ENCODE measurements around the gene TRANK1.
"Not testable (repeated sequence)": the region's sequence is repeated elsewhere in the genome, so short reads cannot be mapped to it uniquely, and the experiment has no call there.

TRANK1 gene

DNA sequence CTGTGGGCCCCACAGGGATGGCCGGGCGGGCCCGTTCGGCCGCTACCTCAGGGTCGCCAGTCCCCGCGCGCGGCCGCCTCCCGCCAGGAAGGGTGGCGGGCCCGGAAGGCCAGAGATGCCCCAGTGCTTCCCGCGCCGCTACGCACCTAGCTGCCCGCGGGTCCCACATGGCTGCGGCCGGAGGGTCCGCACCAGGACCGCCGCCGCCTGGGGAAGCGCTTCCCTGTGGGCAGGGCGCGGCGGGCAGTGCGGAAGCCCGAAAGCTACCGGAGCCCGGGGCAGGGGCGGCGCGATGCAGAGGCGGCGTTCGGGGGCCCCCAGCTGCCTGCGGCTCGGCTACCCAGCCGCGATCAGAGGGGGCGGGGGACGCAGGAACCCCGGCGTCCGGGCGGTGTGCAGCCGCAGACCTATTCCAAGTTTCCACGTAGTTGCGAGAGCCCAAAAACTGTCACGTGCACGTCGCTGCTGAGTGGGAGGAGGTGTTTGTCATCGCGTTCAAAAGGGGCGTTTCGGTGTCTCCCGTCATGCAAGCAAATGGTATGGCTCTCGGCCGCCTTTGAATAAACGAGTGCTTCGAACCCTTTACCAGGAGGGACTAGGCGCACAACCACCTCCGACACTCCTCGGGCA, at the start of gene TRANK1:
Gene TRANK1 (minus strand): TSS at position 414 of the 630 bp plus-strand sequence. CDS start 245 bp downstream, at position 169.
- DNase-seq: peak; percentile 86

DNA sequence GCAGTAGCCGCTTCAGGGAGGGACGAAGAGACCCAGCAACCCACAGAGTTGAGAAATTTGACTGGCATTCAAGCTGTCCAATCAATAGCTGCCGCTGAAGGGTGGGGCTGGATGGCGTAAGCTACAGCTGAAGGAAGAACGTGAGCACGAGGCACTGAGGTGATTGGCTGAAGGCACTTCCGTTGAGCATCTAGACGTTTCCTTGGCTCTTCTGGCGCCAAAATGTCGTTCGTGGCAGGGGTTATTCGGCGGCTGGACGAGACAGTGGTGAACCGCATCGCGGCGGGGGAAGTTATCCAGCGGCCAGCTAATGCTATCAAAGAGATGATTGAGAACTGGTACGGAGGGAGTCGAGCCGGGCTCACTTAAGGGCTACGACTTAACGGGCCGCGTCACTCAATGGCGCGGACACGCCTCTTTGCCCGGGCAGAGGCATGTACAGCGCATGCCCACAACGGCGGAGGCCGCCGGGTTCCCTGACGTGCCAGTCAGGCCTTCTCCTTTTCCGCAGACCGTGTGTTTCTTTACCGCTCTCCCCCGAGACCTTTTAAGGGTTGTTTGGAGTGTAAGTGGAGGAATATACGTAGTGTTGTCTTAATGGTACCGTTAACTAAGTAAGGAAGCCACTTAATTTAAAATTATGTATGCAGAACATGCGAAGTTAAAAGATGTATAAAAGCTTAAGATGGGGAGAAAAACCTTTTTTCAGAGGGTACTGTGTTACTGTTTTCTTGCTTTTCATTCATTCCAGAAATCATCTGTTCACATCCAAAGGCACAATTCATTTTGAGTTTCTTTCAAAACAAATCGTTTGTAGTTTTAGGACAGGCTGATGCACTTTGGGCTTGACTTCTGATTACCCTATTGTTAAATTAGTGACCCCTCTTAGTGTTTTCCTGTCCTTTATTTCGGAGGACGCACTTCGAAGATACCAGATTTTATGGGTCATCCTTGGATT, 48.8 kb upstream of the TRANK1 start, which contains the start of gene MLH1:
Gene MLH1 (plus strand): TSS at position 193 of the 958 bp plus-strand sequence. CDS start 30 bp downstream, at position 223.
- DNase-seq: peak; percentile 100

DNA sequence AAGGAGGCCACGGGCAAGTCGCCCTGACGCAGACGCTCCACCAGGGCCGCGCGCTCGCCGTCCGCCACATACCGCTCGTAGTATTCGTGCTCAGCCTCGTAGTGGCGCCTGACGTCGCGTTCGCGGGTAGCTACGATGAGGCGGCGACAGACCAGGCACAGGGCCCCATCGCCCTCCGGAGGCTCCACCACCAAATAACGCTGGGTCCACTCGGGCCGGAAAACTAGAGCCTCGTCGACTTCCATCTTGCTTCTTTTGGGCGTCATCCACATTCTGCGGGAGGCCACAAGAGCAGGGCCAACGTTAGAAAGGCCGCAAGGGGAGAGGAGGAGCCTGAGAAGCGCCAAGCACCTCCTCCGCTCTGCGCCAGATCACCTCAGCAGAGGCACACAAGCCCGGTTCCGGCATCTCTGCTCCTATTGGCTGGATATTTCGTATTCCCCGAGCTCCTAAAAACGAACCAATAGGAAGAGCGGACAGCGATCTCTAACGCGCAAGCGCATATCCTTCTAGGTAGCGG, 48.0 kb upstream of the TRANK1 start, which contains the start of gene EPM2AIP1:
Gene EPM2AIP1 (minus strand): TSS at position 326 of the 520 bp plus-strand sequence. CDS start 54 bp downstream, at position 272.
- no peak for DNase-seq

DNA sequence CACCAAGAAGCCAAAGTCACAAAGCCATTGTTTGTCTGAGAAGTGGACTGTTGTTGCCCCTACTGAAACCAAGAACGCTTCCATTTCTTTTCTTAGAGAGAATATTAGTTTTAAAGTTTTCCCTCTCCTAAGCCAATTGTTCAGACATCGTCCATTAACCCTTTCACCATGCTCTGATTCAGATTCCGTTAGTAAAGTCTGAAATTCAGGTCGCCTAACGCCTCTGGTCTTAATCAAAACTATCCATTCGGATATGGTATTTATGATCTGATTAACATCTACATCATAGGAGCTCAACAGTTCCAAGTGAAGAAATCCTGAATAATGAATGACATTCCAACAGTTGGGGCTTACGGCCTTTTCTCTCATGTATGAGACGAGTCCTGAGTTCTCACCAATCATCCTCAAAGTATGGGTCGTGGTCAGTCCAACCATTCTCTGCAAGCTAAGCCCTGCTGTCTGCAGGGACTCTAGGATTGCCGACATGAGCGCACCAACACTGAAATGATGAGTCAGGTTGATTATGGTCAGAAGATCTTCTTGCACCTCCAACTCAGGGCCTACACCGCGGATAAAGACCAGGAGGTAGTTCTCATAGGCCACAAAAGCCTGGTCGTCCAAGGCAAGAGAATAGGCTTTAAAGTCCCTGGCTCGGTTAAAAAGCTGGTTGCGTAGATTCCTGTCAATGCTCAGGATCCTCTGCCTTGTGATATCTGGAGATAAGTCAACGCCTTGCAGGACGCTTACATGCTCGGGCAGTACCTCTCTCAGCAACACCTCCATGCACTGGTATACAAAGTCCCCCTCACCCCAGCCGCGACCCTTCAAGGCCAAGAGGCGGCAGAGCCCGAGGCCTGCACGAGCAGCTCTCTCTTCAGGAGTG, 47.3 kb upstream of the TRANK1 start:
- DNase-seq: peak; percentile 87

DNA sequence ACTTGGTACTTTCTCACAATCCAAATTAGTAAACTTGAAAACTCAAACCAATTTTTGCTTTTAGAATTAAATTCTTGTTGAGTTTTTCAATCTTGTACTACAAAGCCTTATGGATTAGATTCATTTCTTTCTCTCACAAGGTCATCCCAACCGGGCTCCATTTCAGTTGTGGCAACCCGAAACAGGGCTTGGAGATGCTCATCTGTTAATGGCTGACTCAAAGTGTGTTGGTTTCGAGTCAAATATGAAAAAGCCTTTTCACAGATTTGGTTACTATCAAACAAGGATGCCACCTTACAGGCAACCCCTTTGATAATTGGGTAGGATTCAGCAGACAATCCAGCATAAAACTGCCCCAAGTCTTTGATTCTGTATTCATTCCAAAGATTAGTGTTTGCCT, 46.3 kb upstream of the TRANK1 start:
- DNase-seq: no peak

DNA sequence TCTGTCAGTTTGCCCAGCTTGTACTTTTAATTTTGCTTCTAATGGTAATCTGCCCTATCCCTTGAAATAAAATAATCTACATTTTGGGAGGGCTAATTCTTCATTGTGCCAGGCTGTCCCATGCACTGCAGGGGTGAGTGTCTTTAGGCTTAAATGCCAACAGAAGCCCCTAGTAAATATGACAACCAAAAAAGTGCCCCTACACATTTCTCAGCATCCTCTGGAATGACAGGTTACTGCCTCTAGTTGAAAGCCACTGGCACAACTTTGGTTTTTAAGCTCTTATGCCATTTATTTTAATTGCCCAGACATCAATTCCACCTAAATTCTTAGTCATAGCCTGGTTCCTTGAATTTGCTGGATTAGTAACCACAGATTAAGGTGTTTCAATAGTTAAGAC, 44.7 kb upstream of the TRANK1 start:
- DNase-seq: no peak

DNA sequence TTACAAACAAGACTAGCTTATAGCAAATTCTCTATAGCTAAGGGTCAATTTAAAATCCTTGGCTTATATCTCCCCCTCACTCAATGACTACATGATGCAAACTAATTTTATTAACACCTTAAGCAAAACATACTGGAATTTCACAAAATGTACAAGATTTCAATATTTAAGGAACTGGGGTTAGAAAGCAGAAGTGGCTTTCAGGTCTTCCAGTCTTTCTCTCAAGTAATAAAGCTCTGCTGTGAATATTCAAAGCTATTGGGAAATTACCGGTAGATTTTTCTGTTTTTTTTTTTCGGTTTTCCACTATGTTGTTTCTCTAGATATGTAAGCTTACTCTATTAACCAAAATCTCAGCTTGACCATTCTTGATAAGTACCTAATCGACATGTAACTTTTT, 44.2 kb upstream of the TRANK1 start:
- no peak for DNase-seq

DNA sequence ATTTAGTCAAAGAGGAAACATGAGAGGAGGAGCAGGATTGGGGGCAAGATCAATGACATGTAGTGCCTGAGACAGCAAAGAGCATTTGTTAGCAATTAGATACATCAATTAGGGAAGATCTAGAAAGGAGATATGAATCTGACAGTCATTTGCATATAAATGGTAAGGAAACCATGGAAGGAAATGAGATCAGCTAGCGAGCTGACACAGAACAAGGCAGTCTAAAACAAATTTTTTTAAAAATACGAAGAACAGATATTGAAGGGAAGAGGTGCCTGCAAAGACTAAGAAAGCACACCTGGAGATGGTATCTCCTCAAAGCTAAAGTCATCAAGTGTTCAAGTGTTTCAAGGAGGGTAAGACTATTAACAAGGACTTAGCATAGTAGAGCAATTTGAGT, 43.5 kb upstream of the TRANK1 start:
- no peak for DNase-seq

DNA sequence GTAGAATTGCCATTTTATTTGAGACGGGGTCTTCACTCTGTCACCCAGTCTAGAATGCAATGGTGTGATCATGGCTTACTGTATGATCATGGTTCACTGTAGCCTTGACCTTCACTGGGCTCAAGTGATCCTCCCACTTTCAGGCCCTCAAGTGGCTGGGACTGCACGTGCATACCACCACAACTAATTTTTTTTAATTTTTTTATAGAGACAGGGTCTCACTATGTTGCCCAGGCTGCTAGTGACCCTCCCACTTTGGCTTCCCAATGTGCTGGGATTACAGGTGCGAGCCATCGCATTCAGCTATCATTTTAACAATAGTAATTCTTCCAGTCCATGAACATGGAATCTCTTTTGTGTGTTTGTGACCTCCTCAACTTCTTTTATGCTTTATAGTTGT, 36.2 kb upstream of the TRANK1 start:
- DNase-seq: no peak

DNA sequence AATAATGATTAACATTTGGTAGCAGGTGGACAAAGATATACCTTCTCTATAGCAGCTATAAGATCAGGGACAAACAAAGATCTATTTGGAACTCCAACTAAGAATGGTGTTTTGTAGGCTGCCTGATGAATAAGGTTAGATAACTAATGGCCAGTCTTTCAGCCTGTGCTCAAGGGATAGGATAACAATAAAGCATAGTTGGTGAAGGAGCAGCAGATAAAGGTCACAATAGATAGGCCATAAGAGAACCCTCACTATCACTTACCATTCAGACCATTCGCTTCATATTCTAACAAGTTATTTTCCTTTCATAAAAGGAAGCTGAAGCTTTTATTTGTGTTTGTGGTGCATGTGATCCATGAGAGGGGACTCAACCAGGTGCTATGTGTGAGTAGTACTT, 28.3 kb upstream of the TRANK1 start:
- DNase-seq: no peak

DNA sequence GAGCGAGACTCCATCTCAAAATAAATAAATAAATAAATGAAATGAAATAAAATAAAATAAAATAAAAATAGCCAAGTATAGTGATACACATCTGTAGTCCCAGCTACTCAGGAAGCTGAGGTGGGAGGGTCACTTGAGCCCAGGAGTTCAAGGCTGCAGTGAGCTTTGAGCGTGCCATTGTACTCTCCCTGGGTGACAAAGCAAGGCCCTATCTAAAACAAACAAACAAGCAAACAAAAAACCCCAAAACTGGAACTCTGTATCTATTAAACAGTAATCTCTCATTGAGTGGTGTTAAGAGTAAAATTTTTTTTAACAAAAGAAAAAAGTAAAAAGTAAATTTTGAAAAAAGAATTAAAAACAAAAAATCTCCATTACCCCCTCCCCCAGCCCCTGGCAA, 27.3 kb upstream of the TRANK1 start:
- DNase-seq: no peak

DNA sequence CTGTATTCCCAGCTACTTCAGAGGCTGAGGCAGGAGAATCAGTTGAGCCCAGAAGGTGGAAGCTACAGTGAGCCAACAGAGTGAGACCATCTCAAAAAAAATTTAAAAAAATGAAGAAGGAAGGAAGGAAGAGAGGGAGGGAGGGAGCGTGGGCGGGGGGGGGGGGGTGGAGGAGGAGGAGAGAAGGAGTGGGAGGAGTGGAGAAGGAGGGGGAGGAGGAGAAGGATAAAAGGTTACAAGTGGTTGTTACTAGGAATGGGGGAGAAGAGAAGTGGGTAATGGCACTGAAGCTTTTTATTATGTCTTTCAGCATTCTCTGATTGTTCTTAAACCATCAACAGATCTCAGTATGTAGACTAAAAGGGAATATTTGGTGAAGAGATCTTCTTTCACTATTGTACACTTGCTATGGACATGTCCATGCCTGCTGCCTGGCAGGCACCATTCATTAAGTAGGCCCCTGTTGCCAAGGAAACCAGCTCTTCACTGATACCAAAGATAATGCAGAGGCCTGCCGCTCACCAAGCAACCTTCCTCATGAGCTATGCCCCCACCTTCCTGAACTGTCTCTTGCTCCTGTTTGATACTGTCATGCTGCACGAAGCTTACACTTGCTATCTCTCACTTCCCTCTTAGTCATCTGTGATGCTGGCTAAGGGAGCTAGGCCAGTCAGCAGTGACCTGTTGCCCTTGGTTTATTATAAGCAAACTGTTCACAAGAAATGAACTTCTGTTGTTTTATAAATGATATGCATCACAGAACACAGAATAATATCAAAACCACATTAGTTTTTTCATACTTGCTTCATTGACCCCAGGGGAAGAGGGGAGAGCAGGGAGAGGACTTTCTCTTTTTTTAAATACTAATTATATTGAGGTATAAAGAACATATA, 24.9 kb upstream of the TRANK1 start:
- peak; percentile 90 for DNase-seq

DNA sequence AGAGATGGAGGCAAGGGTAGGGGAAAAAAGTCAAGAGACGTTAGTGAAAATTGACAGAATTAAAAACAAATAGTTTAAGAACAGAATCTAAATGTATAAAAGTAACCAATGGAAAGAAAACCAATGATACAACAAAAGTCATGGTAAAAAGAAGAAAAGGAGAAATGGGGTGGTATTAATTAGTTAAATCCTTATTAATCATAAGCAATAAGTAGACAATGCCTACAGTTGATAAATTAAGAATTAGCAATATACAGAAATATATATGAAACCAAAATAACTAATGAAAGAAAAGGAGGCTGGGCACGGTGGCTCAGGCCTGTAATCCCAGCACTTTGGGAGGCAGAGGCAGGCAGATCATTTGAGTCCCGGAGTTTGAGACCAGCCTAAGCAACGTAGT, 24.2 kb upstream of the TRANK1 start:
- DNase-seq: no peak

DNA sequence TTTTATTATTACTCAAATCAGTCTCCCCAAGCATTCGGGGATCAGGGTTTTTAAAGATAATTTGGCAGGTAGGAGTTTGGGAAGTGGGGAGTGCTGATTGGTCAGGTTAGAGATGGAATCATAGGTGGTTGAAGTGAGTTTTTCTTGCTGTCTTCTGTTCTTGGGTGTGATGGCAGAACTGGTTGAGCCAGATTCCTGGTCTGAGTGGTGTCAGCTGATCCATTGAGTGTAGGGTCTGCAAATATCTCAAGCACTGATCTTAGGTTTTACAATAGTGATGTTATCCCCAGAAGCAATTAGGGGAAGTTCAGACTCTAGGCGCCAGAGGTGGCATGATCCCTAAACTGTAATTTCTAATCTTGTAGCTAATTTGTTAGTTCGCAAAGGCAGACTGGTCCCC, 20.6 kb upstream of the TRANK1 start:
- DNase-seq: peak; percentile 29

DNA sequence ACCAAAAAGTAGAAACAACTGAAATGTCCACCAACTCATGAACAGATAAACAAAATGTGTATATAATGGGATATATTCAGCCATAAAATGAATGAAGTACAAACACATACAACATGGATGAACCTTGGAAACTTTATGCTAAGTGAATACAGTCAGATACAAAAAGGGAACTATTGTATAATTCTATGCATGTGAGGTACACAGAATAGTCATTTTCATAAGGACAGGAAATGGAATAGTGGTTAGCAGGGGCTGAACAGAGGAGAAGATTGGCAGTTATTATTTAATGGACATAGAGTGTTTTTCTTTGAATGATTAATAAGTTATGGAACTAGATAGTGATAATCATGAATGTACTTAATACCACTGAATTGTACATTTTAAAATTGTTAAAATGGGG, 20.0 kb upstream of the TRANK1 start:
- DNase-seq: no peak

DNA sequence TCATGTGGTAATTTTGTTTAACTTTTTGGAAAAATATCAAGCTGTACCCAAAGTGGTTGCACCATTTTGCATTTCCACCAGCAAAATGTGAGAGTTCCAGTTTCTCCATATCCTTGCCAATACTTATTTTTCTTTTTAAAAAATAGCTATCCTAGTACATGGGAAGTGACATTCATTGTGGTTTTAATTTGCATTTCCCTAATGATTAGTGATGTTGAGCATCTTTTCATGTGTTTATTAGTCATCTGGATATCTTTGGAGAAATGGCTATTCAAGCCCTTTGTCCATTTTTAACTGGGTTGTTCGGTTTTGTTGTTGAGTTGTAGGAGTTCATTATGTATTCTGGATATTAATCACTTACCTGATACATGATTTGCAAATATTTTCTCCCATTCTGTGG, 19.5 kb upstream of the TRANK1 start:
- DNase-seq: no peak

DNA sequence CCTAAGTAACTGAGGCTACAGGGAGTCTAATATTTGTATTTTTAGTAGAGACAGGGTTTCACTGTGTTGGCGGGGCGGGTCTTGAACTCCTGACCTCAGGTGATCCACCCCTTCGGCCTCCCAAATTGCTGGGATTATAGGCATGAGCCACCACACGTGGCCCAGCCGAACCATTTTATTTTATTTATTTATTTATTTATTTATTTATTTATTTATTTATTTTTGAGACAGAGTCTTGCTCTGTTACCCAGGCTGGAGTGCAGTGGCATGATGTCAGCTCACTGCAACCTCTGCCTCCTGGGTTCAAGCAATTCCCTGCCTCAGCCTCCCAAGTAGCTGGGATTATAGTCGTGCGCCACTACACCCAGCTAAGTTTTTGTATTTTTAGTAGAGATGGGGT, 18.2 kb upstream of the TRANK1 start:
- not testable (repeated sequence) for DNase-seq

DNA sequence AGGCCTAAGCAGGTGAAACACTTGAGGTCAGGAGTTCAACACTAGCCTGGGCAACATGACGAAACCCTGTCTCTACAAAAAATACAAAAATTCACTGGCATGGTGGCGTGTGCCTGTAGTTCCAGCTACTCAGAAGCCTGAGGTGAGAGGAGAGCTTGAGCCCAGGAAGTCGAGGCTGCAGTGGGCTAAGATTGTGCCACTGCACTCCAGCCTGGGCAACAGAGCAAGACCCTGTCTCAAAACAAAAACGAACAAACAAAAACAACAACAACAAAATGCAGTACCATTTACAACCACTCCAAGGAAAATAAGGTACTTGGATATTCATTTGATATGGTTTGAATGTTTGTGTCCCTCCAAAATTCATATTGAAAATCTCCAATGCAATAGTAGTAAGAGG, 15.6 kb upstream of the TRANK1 start:
- no peak for DNase-seq

DNA sequence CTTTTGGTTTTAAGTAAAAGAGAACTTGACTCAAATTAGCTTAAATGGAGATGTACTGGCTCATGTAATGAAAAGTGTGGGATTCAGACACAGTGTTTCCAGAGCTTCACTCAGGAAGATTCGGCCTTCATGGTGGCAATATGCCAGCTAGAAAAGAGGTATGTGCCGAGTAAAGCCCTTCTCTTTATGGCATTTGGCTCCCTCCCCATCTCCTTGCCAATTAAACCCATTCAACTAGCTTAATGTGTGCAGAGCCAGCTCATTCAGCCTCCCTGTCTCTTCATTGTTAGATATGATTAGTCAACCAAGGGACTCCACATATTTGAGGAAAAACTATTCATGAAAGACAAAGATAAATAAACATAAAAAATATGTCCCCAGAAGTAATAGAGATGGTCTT, 15.0 kb upstream of the TRANK1 start:
- DNase-seq: peak; percentile 32

DNA sequence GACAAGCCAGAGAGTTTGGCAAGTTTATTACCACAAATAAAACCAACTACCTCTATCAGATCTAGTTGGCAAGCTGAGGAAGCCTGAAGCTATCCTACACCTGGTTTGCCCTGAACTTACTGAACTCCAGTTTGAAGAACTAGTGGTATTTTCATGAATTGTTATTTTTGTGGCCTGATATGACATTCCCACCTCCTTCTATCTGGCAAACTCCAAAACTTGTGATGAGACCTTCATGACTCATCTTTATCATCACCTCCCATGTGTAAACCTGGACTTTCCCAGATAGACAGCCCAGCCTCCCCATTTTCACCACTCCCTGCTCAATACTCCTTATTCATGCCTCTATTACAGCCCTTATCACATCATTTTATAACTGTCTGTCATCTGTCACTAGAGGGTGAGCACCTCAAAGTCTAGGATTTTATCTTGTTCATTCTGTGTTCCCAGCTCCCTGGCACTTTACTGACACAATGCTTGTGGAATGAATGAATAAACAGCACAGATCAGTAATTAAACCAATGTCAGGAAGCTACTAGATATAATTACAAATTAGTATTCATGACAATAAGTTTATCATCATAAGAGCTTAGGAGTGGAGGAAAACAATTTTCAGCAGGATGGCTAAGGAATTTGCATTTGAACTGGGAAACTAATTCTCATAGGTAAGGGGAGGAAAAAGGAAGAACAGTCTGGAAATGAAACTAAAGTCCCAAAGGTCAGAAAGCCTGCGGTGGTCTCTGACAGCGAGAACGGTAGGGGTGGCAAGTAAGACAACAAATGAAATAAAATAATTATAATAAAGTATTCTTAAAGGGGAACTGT, 13.2 kb upstream of the TRANK1 start:
- DNase-seq: no peak

DNA sequence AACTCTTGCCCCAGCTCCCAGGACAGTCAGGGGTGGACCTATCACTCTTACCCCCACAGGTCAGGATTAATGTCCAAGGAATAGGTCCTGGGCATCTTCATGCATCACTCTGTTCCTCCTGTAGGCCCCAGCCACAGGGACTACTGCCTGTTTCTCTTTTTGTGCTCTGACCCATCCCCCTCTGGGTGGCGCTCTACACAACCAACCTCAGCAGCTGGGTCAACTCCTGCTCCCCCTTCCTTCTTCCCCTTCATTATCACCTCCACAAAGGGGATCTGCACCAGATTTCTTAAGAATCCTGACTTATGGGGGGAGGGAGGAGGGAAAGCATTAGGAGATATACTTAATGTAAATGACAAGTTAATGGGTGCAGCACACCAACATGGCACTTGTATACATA, 12.2 kb upstream of the TRANK1 start:
- DNase-seq: no peak

Measured in eye (tissue), 1 donor.